COLO829 (cell line): Measurements from ENCODE around the gene CDCA8.
"Not testable (repeated sequence)": the region's sequence is repeated elsewhere in the genome, so short reads cannot be mapped to it uniquely, and the experiment has no call there.

Source experiments
- DNase-seq: peaks from one replicate; pipeline ENCODE4 v3.0.0; 2012; ENCODE audit warnings: low spot score

Gene CDCA8

DNA sequence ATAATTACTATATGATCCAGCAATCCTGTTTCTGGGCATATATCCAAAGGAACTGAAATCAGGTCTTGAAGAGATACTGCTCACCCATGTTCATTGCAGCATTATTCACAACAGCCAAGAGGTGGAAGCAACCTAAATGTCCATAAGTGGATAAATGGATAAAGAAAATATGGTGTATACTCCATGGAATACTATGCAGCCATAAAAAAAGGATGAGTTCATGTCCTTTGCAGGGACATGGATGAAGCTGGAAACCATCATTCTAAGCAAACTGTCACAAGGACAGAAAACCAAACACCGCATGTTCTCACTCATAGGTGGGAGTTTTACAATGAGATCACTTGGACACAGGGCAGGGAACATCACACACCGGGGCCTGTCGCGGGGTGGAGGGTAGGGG, 46.3 kb downstream of the CDCA8 start:
- not testable (repeated sequence) for DNase-seq

DNA sequence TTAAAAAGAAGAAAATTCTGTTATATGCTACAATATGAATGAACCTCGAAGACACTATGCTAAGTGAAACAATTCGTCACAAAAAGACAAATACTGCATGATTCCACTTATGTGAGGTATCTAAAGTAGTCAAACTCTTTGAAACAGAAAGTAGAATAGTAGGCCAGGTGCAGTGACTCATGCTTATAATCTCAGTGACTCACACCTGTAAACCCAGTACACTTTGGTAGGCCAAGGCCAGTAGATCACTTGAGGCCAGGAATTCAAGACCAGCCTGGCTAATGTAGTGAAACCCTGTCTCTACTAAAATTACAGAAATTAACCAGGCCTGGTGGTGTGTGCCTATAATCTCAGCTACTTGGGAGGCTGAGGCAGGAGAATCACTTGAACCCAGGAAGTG, 46.9 kb downstream of the CDCA8 start:
- no peak for DNase-seq

DNA sequence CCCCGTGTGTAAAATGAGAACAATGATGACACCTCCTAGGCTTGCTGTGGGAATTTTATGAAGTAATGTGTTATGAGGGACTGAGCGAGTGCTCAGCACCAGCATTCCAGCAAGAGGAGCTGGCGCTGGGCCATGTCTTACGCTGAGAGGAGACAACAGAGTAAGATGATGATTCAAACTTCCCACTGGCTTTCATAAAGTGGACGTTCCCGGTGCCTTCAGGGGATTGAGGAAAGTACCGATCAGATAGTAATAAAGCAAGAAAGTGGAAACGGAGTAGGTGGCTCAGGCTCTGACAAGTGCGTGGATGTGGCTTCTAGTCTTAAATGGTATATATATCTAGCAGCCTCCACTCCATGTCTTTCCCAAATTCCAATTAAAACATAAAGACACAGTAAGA, 48.8 kb downstream of the CDCA8 start:
- DNase-seq: no peak

DNA sequence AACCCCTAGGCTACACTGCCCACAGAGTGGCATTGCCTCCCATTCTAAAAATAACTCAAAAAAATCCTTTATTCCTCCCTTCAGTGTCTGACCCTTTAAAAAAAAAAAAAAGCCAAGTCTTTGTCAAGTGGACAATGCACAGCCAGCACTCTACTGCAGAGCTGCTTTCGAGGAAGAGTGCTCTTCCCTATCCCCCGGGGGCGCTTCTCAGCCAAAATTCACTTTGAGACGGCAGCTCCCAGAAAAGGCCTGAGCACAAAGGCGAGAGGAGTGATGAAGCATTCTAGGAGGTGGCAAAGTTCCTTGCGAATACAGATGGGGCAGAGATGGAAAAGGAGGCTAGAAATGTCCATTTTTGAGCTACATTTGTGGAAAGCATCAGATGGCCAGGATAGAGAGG, 49.3 kb downstream of the CDCA8 start:
- DNase-seq: no peak

DNA sequence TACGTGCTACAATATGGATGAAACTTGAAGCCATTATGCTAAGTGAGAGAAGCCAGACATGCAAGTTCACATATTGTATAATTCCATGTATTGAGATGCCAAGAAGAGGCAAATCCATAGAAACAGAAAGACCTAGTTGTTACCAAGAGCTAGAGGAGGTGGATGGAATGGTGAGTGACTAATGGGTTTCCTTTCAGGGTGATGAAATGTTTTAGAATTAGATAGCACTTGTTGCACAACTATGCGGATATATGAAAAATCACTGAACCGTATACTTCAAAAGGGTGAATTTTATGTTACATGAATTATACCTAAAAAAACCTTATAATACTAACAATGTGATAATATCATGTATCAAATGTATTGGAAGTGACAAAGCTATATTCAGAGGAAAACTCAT, 54.5 kb downstream of the CDCA8 start:
- DNase-seq: no peak

DNA sequence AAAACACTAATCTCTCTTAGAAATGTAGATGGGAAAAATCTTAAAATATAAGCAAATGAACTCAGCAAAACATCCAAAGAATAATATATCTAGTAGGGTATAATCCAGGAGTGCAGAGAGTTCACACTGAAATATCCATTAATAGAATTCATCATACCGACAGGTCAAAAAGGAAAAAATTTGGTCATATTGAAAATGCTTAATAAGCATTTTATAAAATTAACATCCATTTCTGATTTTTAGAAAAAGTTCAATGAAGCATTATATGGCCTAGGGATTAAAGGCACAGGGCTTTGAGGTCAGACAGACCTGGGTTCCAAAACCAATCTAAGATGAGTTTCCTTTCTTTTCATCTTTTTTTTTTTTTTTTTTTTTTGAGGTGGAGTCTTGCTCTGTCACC, 56.2 kb downstream of the CDCA8 start:
- no peak for DNase-seq

DNA sequence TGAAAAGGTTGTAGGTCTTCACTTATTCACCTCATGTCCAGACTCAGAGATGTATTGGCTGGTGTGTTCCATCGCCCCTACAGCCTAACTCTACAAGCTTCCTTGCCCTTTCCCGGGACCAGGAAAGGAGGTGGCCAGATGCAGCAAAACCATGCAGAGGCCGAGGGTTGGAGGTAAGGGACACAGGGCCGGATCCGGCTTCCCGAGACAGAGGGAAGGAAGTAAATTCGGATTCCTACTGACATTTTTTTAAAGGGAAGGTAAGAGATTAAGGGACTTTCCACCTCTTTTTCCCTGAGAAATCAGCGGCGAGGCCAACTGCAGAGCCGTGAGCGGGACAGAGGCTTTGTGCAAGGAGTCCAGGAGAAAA, 59.9 kb downstream of the CDCA8 start:
- no peak for DNase-seq

DNA sequence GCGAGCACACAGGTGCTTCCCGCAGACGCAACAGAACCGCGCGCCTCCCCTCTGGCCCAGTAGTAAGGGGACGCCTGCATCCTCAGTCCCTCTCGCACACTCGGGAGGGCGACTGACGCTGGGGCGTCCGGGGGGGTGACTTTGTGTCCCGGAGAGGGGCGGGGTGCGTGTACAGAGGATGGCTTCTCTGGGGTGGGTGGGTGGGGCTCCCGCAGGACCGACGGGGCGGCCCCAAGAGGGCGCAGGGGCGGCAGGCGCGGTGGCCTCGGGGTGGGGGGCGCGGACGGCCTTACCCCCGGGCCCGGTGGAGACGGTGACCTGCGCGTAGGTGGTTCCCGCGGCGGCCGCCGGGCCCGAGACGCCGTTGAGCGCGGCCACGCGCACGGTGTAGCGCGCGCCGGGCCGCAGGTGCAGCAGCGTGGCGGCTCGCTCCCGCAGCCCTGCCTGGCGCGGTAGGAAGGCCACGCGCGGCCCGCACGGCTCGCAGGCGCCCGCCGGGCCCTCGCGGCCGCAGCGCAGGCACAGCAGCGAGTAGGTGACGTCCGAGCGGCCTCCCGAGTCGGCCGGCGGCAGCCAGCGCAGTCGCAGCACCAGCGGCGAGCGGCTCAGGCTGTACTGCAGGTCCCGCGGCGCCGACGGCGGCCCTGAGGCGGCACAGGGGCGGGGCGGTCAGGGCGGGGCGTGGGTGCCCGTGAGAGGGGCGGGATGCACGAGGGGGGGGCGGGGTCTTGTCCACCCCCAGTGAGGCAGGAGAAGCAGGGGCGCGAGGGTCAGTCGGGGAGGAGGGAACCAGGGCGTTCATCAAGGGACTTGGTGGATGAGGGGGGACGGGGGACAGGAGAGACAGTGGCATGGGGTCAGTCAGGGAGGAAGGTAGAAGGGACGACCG, 60.5 kb downstream of the CDCA8 start:
- no peak for DNase-seq

DNA sequence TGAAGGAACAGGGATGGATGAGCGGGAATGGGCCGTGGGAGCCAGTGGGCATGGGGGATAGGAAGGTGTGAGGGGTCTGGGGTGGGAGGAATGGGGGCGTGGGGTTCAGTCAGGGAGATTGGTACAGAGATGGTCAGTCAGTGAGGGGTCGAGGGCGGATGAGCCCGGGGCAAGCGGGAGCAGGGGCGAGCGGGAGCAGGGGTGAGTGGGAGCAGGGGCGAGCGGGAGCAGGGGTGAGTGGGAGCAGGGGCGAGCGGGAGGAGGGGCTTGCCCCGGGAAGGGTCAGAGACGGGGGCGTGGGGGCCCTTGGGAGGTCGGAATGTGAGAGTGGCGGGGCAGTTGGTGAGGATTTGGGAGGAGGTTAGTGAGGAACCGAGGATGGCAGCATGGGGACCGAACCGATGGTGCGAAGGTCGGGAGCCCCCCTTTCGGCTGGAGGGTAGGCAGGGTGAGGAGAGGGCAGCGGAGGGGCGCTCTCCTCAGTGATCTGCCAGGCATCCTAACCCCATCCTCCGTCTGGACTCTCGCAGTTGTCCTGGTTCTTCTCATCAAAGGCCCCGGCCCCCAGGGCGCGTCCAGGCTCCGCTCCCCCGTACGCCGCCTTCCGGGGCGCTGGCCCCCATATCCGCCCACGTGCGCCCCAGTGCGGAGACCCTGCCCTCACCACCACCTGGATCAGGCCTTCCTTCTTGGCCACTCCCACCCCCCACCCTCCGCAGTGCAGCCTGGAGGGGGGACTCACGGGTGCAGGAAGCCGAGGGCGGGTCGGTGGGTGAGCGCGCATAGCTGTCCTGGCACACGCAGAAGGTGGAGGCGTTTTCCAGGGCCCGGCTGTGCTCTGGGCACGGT, 61.4 kb downstream of the CDCA8 start:
- DNase-seq: no peak

DNA sequence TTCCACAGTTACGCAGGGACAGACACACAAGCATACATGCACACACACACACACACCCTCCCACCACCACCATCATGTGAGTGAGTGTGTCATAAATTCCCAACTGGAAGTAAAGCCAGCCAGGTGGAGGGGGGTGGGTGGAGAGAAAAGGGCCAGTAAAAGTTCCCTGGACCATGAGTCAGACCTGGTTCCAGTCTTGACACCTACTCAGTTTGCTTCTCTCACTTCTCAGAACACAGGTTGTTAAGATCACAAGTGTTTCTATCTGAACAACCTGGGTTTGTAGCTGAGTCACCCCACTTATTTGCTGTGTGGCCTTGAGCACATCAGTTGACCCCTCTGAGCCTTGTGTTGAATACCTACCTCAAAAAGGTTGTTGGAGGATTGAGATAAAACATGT, 63.0 kb downstream of the CDCA8 start:
- DNase-seq: no peak

DNA sequence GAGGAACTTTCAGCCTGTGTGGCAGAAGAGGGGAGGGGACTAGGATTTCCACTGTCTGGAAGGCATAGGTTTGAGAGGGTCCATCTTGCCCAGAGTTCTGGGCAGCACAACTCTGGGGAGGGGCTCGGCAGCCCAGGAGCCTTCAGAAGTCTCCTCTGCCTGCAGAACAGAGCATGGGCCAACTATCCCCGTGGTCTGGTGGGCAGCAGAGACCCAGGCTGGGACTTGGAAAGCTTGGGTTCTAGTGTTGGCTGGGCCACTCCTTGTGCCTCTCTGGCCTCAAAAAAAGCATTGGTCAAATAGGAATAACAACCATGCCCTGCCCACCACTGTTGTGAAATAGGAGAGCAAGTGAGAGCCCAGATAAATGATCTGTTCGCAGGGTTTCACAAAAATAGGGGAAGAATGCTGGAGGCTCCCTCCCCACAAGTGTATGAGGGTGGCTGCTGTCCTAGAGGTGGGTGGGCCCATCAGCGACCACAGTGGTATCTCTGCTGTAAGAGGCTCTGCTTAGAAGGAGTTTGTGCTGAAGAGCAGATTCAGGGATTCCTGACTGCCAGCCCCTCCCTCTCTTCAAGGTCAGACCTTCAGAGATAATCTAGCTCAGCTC, 63.7 kb downstream of the CDCA8 start:
- DNase-seq: no peak
